ENCODE measurements around the gene GYS2. TPM values are rescaled to one million over a fixed set of nuclear protein-coding genes. Genes with fewer than 3 reads are reported as not detected.
A peak's percentile ranks its signal among the peaks of the same experiment; 100 is the strongest.
"Not testable (repeated sequence)": the region's sequence is repeated elsewhere in the genome, so short reads cannot be mapped to it uniquely, and the experiment has no call there.

GYS2 gene
- total and polyA plus RNA-seq, 11 donors = 0.04 to 0.35 TPM; not detected in 9

- DNase-seq (no peak), ATAC-seq (no peak)
- Histone ChIP-seq H3K4me1 (peaks cover 2 to 88% (median 42%) of the 10 kb centered on the region in 12 donors), H3K36me3 (peaks cover 0 to 95% (median 84%) of the 10 kb centered on the region in 9 donors), H3K4me3 (no peak overlapping the region), H3K9me3 (no peaks in the 10 kb centered on the region), H3K27me3 (no peaks in the 10 kb centered on the region), H3K27ac (peak overlapping the region in 6 of 12 donors; percentile 5 to 63 (median 42))
- TF ChIP-seq POLR2A (IDR thresholded peaks at IDR 0.05) = no peak
- no peak for TF ChIP-seq CTCF (IDR thresholded peaks at IDR 0.05)
- intact Hi-C loops (cut with DNase I) = no loop called here
- WGBS, 4 donors = 83 to 95% (median 93%) methylated on average over 2 of the region's 2 CpGs
These were observed 43.7 kb upstream of the GYS2 start for GRCh38 chr12:21648378-21648777.

GRCh38 chr12:21647179-21647578, 42.5 kb upstream of the GYS2 start:
- Histone ChIP-seq H3K9me3 (no peaks in the 10 kb centered on the region), H3K4me3 (no peak overlapping the region), H3K27ac (peak overlapping the region in 1 of 12 donors; percentile 78), H3K4me1 (peaks cover 2 to 87% (median 42%) of the 10 kb centered on the region in 12 donors), H3K36me3 (peaks cover 0 to 95% (median 84%) of the 10 kb centered on the region in 9 donors), H3K27me3 (no peaks in the 10 kb centered on the region)
- DNase-seq (no peak), ATAC-seq (no peak)
- intact Hi-C loops (cut with DNase I) = no loop called here
- TF ChIP-seq CTCF (IDR thresholded peaks at IDR 0.05) (no peak), POLR2A (IDR thresholded peaks at IDR 0.05) (no peak)

- WGBS, 4 donors = 17 to 24% (median 21%) methylated on average over 6 to 7 of the region's 7 CpGs
- intact Hi-C loops (cut with DNase I); H3K9me3 ChIP-seq; DNase-seq; H3K4me3 ChIP-seq; H3K27me3 ChIP-seq: not testable (repeated sequence)
- ATAC-seq = peak in 1 of 4 donors; percentile 12
- H3K27ac ChIP-seq = peak overlapping the region in 9 of 12 donors; percentile 0 to 78 (median 43)
- peaks cover 0 to 95% (median 82%) of the 10 kb centered on the region in 9 donors for H3K36me3 ChIP-seq
- H3K4me1 ChIP-seq = peaks cover 2 to 83% (median 31%) of the 10 kb centered on the region in 12 donors
These were observed 40.4 kb upstream of the GYS2 start for GRCh38 chr12:21645041-21645500.

GRCh38 chr12:21644516-21644915, 39.9 kb upstream of the GYS2 start:
- intact Hi-C loops (cut with DNase I) = no loop called here

More at GRCh38 chr12:21644516-21644915, 39.9 kb upstream of the GYS2 start:
- Histone ChIP-seq H3K4me1 (peaks cover 2 to 83% (median 31%) of the 10 kb centered on the region in 12 donors), H3K36me3 (peaks cover 0 to 96% (median 80%) of the 10 kb centered on the region in 9 donors), H3K9me3 (no peaks in the 10 kb centered on the region), H3K27ac (peak overlapping the region in 8 of 12 donors; percentile 0 to 78 (median 42)), H3K27me3 (no peaks in the 10 kb centered on the region), H3K4me3 (no peak overlapping the region)
- no peak for TF ChIP-seq CTCF (IDR thresholded peaks at IDR 0.05)
- no peak for TF ChIP-seq POLR2A (IDR thresholded peaks at IDR 0.05)
- ATAC-seq (no peak), DNase-seq (no peak)
- 75 to 79% (median 78%) methylated on average over 4 of the region's 4 CpGs for WGBS, 4 donors
